ENCODE data around the gene ZBTB8B.

The ZBTB8B gene

DNA sequence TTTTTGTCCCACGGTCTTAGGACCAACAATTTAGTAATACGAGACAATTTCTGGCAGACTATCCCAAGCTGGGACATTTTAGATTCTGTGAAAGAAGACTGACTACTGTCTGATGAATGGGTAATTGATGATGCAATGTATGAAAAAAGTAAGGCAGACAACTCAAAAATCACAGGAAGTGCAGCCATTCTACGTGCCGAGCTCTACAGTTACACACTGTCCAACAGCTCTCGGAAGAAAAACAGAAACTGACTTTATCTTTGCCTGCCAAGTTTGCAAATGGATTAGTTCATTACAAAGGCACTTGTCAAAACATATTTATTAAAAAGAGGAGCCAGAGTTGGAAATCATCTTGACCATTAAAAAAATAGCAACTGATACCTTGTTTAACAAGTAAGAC lies 31.3 kb downstream of the ZBTB8B start:
- TF ChIP-seq, protein P1, sequence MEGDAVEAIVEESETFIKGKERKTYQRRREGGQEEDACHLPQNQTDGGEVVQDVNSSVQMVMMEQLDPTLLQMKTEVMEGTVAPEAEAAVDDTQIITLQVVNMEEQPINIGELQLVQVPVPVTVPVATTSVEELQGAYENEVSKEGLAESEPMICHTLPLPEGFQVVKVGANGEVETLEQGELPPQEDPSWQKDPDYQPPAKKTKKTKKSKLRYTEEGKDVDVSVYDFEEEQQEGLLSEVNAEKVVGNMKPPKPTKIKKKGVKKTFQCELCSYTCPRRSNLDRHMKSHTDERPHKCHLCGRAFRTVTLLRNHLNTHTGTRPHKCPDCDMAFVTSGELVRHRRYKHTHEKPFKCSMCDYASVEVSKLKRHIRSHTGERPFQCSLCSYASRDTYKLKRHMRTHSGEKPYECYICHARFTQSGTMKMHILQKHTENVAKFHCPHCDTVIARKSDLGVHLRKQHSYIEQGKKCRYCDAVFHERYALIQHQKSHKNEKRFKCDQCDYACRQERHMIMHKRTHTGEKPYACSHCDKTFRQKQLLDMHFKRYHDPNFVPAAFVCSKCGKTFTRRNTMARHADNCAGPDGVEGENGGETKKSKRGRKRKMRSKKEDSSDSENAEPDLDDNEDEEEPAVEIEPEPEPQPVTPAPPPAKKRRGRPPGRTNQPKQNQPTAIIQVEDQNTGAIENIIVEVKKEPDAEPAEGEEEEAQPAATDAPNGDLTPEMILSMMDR (IDR thresholded peaks at IDR 0.05; ENCODE audit: control insufficient read depth, insufficient read depth, low read depth, low read length, missing control alignments): no peak
- H3K4me3 ChIP-seq (ENCODE audit: control insufficient read depth, low read depth, low read length): no peak overlapping the region; the same call in 1 of the 2 replicates
- DNase-seq (ENCODE audit: low read depth): no peak

DNA sequence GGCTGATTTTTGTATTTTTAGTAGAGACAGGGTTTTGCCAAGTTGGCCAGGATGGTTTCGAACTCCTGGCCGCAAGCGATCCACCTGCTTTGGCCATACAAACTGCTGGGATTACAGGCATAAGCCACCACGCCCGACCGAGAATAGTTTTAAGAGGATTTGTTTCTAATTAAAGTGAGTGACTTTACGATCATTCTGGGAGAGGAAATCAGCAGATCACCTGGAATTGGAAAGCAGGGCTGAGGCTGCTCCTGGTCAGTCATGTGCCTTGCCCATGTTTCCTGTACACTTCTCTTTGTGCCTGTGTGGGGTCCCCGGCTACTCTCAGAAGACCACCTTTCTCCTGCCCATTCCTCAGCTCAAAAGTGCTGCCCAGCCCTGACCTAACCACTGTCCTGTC lies 33.9 kb downstream of the ZBTB8B start:
- TF ChIP-seq, protein P1 (IDR thresholded peaks at IDR 0.05; ENCODE audit: control insufficient read depth, insufficient read depth, low read depth, low read length, missing control alignments): no peak
- no peak for DNase-seq (ENCODE audit: low read depth)
- H3K4me3 ChIP-seq (ENCODE audit: control insufficient read depth, low read depth, low read length): no peak overlapping the region

DNA sequence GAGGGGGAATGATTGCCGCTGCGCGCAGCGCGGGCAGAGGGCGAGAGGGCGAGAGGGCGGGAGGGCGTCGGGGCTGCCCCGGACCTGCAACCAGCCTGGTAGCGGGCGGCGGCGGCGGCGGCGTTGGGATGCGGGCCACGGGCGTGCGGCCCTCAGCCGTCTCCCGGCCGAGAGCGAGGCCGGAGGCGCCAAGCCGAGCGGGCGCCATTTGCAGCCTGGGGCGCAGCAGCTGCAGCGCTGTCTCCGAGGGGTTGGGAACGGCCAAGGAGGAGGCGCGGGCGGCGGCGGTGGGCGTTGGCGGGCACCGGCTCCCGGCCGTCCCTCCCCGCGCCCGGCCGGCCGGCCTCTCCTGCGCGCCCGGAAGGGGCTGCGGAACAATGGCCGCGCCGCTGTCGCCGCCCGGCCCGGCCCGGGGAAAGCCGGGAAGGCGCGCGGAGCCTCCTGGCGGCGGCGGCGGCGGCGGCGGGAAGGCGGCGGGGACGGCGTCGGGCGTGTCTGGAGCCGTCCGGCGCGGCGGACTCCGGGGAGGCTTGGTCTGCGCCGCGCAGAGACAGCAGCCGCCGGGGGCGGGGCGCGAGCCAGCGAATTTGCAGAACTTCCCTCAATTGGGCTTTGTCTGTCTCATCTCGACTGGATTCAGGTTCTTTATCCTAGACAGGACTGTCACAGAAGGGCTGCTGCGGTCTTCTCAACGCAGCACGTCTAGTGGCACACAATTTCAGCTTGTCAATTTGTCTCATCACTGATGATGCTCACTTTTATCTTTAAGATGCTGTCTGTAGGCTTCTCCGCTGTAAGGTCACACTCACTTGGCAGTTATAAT lies 35.7 kb downstream of the ZBTB8B start:
- TF ChIP-seq, protein P1 (IDR thresholded peaks at IDR 0.05; ENCODE audit: control insufficient read depth, insufficient read depth, low read depth, low read length, missing control alignments): no peak

DNA sequence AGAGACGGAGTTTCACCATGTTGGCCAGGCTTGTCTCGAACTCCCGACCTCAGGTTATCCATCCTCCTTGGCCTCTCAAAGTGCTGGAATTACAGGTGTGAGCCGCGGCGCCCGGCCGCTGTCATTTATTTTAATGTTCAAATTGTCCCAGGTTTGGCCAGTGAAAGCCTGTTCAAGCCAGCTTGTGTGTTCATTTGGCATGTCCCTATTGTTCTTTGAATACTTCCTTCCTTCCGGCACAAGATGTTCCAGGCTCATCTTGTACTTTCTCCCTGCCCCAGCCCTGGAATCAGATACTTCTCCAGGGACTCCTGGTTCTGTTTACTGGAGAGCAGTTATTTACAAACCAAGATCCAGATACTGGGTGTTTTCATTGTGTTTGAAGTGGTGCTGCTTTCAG lies 37.0 kb downstream of the ZBTB8B start:
- no peak overlapping the region for H3K4me3 ChIP-seq (ENCODE audit: control insufficient read depth, low read depth, low read length)
- DNase-seq (ENCODE audit: low read depth): no peak
- TF ChIP-seq, protein P1 (IDR thresholded peaks at IDR 0.05; ENCODE audit: control insufficient read depth, insufficient read depth, low read depth, low read length, missing control alignments): no peak

More for the DNA sequence above, 35.7 kb downstream of the ZBTB8B start:
- peak overlapping the region; percentile 52 for H3K4me3 ChIP-seq (ENCODE audit: control insufficient read depth, low read depth, low read length)
- no peak for DNase-seq (ENCODE audit: low read depth)

DNA sequence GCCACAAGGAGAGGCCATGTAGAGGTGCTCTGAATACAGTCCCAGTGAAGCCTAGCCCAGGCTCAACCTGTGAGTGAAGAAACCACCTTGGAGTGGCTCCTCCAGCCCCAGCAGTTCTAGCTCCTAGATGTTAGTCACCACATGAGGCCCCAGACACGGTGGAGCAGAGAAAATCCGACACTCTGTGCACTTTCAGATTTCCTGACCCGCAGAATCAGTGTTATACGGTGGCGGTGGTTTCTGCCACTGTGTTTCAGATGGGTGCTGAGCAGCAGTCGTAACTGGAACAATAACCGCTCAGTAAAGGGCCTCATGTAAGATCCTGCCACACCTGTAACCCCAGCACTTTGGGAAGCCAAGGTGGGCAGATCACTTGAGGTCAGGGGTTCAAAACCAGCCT lies 38.3 kb downstream of the ZBTB8B start:
- TF ChIP-seq, protein P1 (IDR thresholded peaks at IDR 0.05; ENCODE audit: control insufficient read depth, insufficient read depth, low read depth, low read length, missing control alignments): no peak
- DNase-seq (ENCODE audit: low read depth): no peak
- no peak overlapping the region for H3K4me3 ChIP-seq (ENCODE audit: control insufficient read depth, low read depth, low read length)

DNA sequence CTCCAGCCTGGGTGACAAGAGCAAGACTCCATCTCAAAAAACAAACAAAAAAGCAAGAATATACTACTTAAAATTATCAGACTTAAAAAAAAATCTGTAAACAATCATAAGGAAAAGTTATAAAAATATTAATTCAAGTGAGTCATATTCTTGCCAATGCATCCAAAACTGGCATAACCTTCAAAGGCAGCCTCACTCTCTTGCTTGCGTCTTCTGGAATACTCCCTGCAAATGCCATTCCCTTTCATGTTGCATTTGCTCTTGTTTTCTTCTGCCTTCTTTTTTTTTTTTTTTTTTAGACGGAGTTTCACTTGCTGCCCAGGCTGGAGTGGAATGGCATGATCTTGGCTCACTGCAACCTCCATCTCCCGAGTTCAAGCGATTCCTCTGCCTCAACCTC lies 42.1 kb downstream of the ZBTB8B start:
- no peak for DNase-seq (ENCODE audit: low read depth)
- no peak overlapping the region for H3K4me3 ChIP-seq (ENCODE audit: control insufficient read depth, low read depth, low read length)
- TF ChIP-seq, protein P1 (IDR thresholded peaks at IDR 0.05; ENCODE audit: control insufficient read depth, insufficient read depth, low read depth, low read length, missing control alignments): no peak

Data from AG09309 (cell line).